ENCODE results near the gene LSM4. TPM values are rescaled to one million over a fixed set of nuclear protein-coding genes. Genes with fewer than 3 reads are reported as not detected.

Gene LSM4
- total RNA-seq, 2 experiments from 2014 or later = 40.2 to 47.4 TPM

- Histone ChIP-seq H3K4me1 (ENCODE audit: insufficient read depth, low read length) (peaks cover 50% of the 10 kb centered on the region), H3K27ac (ENCODE audit: low read depth in 1 of 2, low read length in 2 of 2) (no peak overlapping the region), H3K9me3 (ENCODE audit: control insufficient read depth in 1 of 2, insufficient read depth in 1 of 2, low read length in 2 of 2) (no peaks in the 10 kb centered on the region), H3K4me3 (ENCODE audit: low read length) (no peak overlapping the region), H3K36me3 (ENCODE audit: insufficient read depth, low read length) (no peaks in the 10 kb centered on the region), H3K27me3 (ENCODE audit: control insufficient read depth in 1 of 2, insufficient read depth in 2 of 2, low read length in 2 of 2) (no peaks in the 10 kb centered on the region)
- intact Hi-C loops (cut with DNase I, micrococcal nuclease) = no loop called here
- H3K9me3 Mint-ChIP-seq = no peaks in the 10 kb centered on the region
- ATAC-seq (ENCODE audit: poor library complexity) = no peak
- H3K27ac Mint-ChIP-seq = peak overlapping the region; percentile 24
- peaks cover 30% of the 10 kb centered on the region for H3K4me1 Mint-ChIP-seq (ENCODE audit: low read depth)
- H3K4me3 Mint-ChIP-seq = no peak overlapping the region
- H3K36me3 Mint-ChIP-seq (ENCODE audit: low read depth) = no peaks in the 10 kb centered on the region
- TF ChIP-seq CTCF (IDR thresholded peaks at IDR 0.05) = no peak
- ChIA-PET CTCF (interaction anchor here (1.7 to 2.2 kb wide), 2 partner anchors 16 to 18 kb away, joined by 5 to 7 read pairs; partner anchors contain the start of gene JUND), POLR2A (interaction anchor here (1.2 to 2.2 kb wide), 2 partner anchors 16 to 18 kb away, joined by 3 to 17 read pairs; partner anchors contain the start of gene JUND)
- no peak for DNase-seq
- no peaks in the 10 kb centered on the region for H3K27me3 Mint-ChIP-seq
Observed at GRCh38 chr19:18297308-18297707, 25.6 kb downstream of the LSM4 start.

DNA sequence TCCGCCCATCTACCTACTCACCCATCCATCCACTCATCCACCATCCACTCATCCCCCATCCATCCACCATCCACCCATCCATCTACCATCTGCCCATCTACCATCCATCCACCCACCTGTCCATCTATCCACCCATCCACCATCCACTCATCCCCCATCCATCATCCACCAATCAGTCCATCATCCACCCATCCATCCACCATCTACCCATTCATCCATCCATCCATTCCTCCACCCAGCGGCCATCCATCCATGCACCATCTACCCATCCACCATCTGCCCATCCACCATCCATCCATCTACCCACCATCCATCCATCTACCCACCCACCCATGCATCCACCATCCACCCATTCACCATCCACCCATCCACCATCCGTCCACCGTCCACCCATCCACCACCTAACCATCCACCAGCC, 27.8 kb downstream of the LSM4 start:
- Mint-ChIP-seq H3K27me3 (no peaks in the 10 kb centered on the region), H3K27ac (peak overlapping the region; percentile 91), H3K9me3 (no peaks in the 10 kb centered on the region), H3K36me3 (ENCODE audit: low read depth) (no peaks in the 10 kb centered on the region), H3K4me3 (peak overlapping the region; percentile 83), H3K4me1 (ENCODE audit: low read depth) (peaks cover 48% of the 10 kb centered on the region)
- no peak overlapping the region for H3K4me3 ChIP-seq (ENCODE audit: low read length)
- H3K36me3 ChIP-seq (ENCODE audit: insufficient read depth, low read length) = no peaks in the 10 kb centered on the region
- ChIA-PET POLR2A (interaction anchor here (6.6 to 18.2 kb wide), 2 partner anchors 14 to 21 kb away, joined by 327 to 761 read pairs; partner anchors contain the start of genes JUND and LSM4), CTCF (interaction anchor here (1.2 kb wide), 1 partner anchor 14 kb away, joined by 9 read pairs; the partner anchor contains the start of gene JUND)
- H3K27me3 ChIP-seq (ENCODE audit: control insufficient read depth in 1 of 2, insufficient read depth in 2 of 2, low read length in 2 of 2) = no peaks in the 10 kb centered on the region
- peaks cover 56% of the 10 kb centered on the region for H3K4me1 ChIP-seq (ENCODE audit: insufficient read depth, low read length)
- DNase-seq (no peak), ATAC-seq (ENCODE audit: poor library complexity) (no peak)
- intact Hi-C loops (cut with DNase I, micrococcal nuclease) = no loop called here
- H3K27ac ChIP-seq (ENCODE audit: low read depth in 1 of 2, low read length in 2 of 2) = peak overlapping the region in 1 of 2 donors; percentile 44
- TF ChIP-seq CTCF (IDR thresholded peaks at IDR 0.05) = no peak
- no peaks in the 10 kb centered on the region for H3K9me3 ChIP-seq (ENCODE audit: control insufficient read depth in 1 of 2, insufficient read depth in 1 of 2, low read length in 2 of 2)

DNA sequence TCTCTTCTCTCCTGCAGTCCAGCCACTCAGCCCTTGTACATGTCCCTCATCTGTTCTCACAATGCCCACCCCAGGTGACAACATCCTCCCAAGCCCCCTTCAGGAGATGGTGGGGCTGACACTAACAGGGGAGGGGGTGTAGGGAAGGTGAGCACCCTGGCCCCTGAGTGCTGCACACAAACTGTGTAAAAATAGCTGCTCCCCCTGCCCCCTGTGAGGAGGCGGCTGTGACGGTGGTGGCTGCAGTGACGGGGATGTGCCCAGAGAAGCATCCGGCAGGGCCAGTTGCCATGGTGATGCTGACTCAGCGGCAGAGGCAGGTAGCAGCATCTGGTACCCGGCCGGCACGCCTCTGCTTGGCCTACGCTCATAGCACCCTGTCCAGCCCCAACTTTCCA, 28.4 kb downstream of the LSM4 start:
- Histone ChIP-seq H3K27me3 (ENCODE audit: control insufficient read depth in 1 of 2, insufficient read depth in 2 of 2, low read length in 2 of 2) (no peaks in the 10 kb centered on the region), H3K27ac (ENCODE audit: low read depth in 1 of 2, low read length in 2 of 2) (peak overlapping the region; percentile 37 to 100), H3K4me3 (ENCODE audit: low read length) (no peak overlapping the region), H3K9me3 (ENCODE audit: control insufficient read depth in 1 of 2, insufficient read depth in 1 of 2, low read length in 2 of 2) (no peaks in the 10 kb centered on the region), H3K36me3 (ENCODE audit: insufficient read depth, low read length) (no peaks in the 10 kb centered on the region), H3K4me1 (ENCODE audit: insufficient read depth, low read length) (peaks cover 62% of the 10 kb centered on the region)
- ATAC-seq (ENCODE audit: poor library complexity) = peak; percentile 65
- no peaks in the 10 kb centered on the region for H3K27me3 Mint-ChIP-seq
- H3K4me3 Mint-ChIP-seq = peak overlapping the region; percentile 83
- H3K4me1 Mint-ChIP-seq (ENCODE audit: low read depth) = peaks cover 54% of the 10 kb centered on the region
- peak; percentile 80 to 97 (median 89) for DNase-seq
- ChIA-PET CTCF (interaction anchor here (1.2 kb wide), 1 partner anchor 14 kb away, joined by 9 read pairs; the partner anchor contains the start of gene JUND), POLR2A (interaction anchor here (6.6 to 18.2 kb wide), 2 partner anchors 14 to 22 kb away, joined by 327 to 761 read pairs; partner anchors contain the start of genes JUND and LSM4)
- no peaks in the 10 kb centered on the region for H3K36me3 Mint-ChIP-seq (ENCODE audit: low read depth)
- H3K9me3 Mint-ChIP-seq = no peaks in the 10 kb centered on the region
- no peak for TF ChIP-seq CTCF (IDR thresholded peaks at IDR 0.05)
- H3K27ac Mint-ChIP-seq = peak overlapping the region; percentile 91
- intact Hi-C loops (cut with DNase I, micrococcal nuclease) = loop anchor here in 1 of 2 experiments (1.0 to 5.0 kb wide), 2 partner anchors 10 to 33 kb away; no protein-coding TSS in a partner anchor

Measured in CD4-positive, alpha-beta T cell (primary cell).